Measurements from ENCODE around the gene GNRH2. TPM values are rescaled to one million over a fixed set of nuclear protein-coding genes. Genes with fewer than 3 reads are reported as not detected.

Gene GNRH2
- total RNA-seq, 1 experiment from 2014 or later, result 0.50 TPM

DNA sequence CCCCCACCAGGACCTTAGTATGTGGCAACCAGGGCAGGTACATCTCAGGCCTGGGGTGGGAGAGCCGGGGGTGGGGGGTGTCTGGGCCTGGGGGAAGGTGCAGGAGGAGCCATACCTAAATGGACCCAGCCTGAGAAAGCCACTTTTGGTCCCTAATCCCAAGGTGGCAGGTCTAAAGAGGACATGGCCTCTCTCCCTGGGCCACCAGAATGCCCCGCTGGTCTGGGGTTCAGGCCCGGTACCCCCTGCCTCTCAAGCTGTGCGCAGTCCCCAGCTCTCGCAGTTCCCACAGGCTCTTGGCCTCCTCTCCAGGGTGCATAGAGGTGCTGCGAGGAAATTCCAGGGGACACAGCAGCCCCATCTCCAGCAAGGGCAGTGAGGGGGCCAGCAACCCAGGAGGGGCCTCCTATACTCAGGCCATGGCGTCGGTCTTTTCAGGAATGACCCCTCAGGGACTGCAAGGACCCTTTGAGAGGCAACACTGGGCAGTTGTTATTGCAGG lies 42.2 kb downstream of the GNRH2 start:
- TF ChIP-seq, protein P1, sequence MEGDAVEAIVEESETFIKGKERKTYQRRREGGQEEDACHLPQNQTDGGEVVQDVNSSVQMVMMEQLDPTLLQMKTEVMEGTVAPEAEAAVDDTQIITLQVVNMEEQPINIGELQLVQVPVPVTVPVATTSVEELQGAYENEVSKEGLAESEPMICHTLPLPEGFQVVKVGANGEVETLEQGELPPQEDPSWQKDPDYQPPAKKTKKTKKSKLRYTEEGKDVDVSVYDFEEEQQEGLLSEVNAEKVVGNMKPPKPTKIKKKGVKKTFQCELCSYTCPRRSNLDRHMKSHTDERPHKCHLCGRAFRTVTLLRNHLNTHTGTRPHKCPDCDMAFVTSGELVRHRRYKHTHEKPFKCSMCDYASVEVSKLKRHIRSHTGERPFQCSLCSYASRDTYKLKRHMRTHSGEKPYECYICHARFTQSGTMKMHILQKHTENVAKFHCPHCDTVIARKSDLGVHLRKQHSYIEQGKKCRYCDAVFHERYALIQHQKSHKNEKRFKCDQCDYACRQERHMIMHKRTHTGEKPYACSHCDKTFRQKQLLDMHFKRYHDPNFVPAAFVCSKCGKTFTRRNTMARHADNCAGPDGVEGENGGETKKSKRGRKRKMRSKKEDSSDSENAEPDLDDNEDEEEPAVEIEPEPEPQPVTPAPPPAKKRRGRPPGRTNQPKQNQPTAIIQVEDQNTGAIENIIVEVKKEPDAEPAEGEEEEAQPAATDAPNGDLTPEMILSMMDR (IDR thresholded peaks at IDR 0.05; ENCODE audit: unreplicated experiment), result no peak
- Mint-ChIP-seq H3K27ac (ENCODE audit: unreplicated experiment) (no peak overlapping the region), H3K4me3 (ENCODE audit: low read depth, unreplicated experiment) (no peak overlapping the region), H3K36me3 (ENCODE audit: insufficient read depth, unreplicated experiment) (no peaks in the 10 kb centered on the region), H3K27me3 (ENCODE audit: unreplicated experiment) (peaks cover 63% of the 10 kb centered on the region), H3K4me1 (ENCODE audit: low read depth, unreplicated experiment) (no peaks in the 10 kb centered on the region), H3K9me3 (ENCODE audit: low read depth, unreplicated experiment) (no peaks in the 10 kb centered on the region)
- no peak for DNase-seq
- intact Hi-C loops (cut with micrococcal nuclease; ENCODE audit: unreplicated experiment), result no loop called here
- BruUV-seq (replicated peaks), result no TSS peak
- CTCF ChIA-PET, result interaction anchor here (0.5 kb wide), 1 partner anchor 907 kb away, joined by 3 read pairs; no protein-coding TSS in a partner anchor

DNA sequence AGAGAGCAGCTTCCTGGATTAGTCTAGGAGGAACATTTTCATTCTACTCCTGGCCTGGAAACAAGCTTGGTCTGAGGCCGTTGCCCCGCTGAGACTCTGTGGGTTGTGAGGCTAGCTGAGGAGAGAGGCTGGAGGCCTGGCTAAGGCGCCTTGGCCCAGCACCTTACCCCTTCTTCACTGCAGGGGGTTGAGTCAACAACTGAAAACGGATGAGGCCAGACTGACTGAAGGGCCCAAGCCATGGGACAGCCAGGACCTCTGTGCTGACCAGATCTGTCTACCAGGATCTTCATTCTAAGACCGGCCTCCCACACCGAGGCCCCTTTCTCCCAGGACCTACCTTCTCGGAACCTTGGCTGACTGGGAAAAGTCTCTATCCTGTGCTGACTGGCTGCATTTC lies 44.6 kb downstream of the GNRH2 start:
- TF ChIP-seq, protein P1 (IDR thresholded peaks at IDR 0.05; ENCODE audit: unreplicated experiment), result no peak
- Mint-ChIP-seq H3K36me3 (ENCODE audit: insufficient read depth, unreplicated experiment) (no peaks in the 10 kb centered on the region), H3K4me1 (ENCODE audit: low read depth, unreplicated experiment) (no peaks in the 10 kb centered on the region), H3K9me3 (ENCODE audit: low read depth, unreplicated experiment) (no peaks in the 10 kb centered on the region), H3K27me3 (ENCODE audit: unreplicated experiment) (peaks cover 44% of the 10 kb centered on the region), H3K27ac (ENCODE audit: unreplicated experiment) (no peak overlapping the region), H3K4me3 (ENCODE audit: low read depth, unreplicated experiment) (no peak overlapping the region)
- CTCF ChIA-PET, result no interaction called here
- no TSS peak for BruUV-seq (replicated peaks)
- intact Hi-C loops (cut with micrococcal nuclease; ENCODE audit: unreplicated experiment), result no loop called here
- no peak for DNase-seq

DNA sequence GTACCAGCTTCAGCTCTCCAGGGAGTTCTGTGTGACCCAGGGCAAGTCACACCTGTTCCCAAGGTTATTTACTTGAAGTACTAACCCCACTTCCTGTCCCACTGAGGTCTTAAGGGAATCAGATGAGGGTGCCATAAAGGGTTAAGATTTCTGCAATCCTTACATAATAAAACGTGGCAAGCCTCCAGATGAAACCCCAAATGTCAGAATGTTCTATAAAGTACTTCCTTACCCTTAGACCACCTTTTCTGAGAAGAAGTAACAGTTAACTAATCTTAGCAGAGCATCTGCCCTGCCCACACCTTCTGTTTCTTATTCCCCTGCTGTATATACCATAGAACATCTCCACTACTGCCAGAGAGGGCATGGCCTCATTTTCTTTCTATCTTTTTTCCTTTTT lies 47.1 kb downstream of the GNRH2 start:
- H3K27me3 Mint-ChIP-seq (ENCODE audit: unreplicated experiment), result peaks cover 22% of the 10 kb centered on the region
- H3K36me3 Mint-ChIP-seq (ENCODE audit: insufficient read depth, unreplicated experiment), result no peaks in the 10 kb centered on the region
- no TSS peak for BruUV-seq (replicated peaks)
- no peak for DNase-seq
- H3K4me1 Mint-ChIP-seq (ENCODE audit: low read depth, unreplicated experiment), result no peaks in the 10 kb centered on the region
- intact Hi-C loops (cut with micrococcal nuclease; ENCODE audit: unreplicated experiment), result no loop called here
- TF ChIP-seq, protein P1 (IDR thresholded peaks at IDR 0.05; ENCODE audit: unreplicated experiment), result no peak
- CTCF ChIA-PET, result interaction anchor here (0.7 kb wide), 1 partner anchor 620 kb away, joined by 6 read pairs; no protein-coding TSS in a partner anchor
- no peak overlapping the region for H3K4me3 Mint-ChIP-seq (ENCODE audit: low read depth, unreplicated experiment)
- no peaks in the 10 kb centered on the region for H3K9me3 Mint-ChIP-seq (ENCODE audit: low read depth, unreplicated experiment)
- no peak overlapping the region for H3K27ac Mint-ChIP-seq (ENCODE audit: unreplicated experiment)

DNA sequence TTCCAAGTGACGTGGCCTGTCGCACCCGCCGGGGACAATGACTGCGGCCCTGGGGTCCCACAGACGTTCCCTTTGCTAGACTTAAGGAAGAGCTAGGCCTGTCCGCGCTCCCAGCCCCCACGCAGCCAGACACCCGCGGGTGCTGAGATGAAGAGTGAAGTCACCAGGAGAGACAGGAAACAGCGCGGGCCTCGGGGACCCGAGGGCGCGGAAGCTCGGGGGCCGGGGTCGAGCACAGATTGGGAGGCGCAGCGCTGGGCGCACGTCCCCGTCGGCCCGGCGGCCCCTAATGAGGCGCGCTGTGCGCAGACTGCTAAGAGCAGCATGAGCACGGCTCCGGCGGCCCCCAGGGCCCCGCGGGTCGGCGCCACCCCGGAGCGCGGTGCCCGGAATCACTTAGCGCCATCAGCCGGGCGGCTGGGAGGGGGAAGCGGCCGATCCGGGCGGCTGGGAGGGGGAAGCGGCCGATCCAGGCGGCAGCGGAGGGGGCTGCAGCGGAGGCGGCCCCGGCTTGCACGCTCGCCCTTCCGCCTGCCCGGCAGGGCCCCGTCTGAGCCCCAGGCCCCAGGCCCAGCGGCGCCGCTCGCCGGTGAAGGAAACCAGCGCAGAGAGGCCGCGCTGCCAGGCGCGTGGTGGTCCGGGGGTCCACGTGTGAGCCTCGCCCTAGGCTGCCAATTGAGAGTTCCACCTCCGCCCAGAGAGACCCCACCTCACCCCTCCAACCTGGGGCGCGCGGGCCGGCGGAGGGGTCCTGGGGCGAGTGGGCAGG lies 49.4 kb downstream of the GNRH2 start:
- Mint-ChIP-seq H3K27me3 (ENCODE audit: unreplicated experiment) (peaks cover 22% of the 10 kb centered on the region), H3K36me3 (ENCODE audit: insufficient read depth, unreplicated experiment) (no peaks in the 10 kb centered on the region), H3K27ac (ENCODE audit: unreplicated experiment) (no peak overlapping the region), H3K4me3 (ENCODE audit: low read depth, unreplicated experiment) (no peak overlapping the region), H3K4me1 (ENCODE audit: low read depth, unreplicated experiment) (no peaks in the 10 kb centered on the region), H3K9me3 (ENCODE audit: low read depth, unreplicated experiment) (no peaks in the 10 kb centered on the region)
- TF ChIP-seq, protein P1 (IDR thresholded peaks at IDR 0.05; ENCODE audit: unreplicated experiment), result no peak
- CTCF ChIA-PET, result interaction anchor here (0.6 kb wide), 1 partner anchor 64 kb away, joined by 4 read pairs; no protein-coding TSS in a partner anchor
- intact Hi-C loops (cut with micrococcal nuclease; ENCODE audit: unreplicated experiment), result no loop called here
- BruUV-seq (replicated peaks), result no TSS peak
- DNase-seq, result no peak
